ENCODE data around the gene SPATA13.
"Not testable (repeated sequence)": the region's sequence is repeated elsewhere in the genome, so short reads cannot be mapped to it uniquely, and the experiment has no call there.

SPATA13 gene

DNA sequence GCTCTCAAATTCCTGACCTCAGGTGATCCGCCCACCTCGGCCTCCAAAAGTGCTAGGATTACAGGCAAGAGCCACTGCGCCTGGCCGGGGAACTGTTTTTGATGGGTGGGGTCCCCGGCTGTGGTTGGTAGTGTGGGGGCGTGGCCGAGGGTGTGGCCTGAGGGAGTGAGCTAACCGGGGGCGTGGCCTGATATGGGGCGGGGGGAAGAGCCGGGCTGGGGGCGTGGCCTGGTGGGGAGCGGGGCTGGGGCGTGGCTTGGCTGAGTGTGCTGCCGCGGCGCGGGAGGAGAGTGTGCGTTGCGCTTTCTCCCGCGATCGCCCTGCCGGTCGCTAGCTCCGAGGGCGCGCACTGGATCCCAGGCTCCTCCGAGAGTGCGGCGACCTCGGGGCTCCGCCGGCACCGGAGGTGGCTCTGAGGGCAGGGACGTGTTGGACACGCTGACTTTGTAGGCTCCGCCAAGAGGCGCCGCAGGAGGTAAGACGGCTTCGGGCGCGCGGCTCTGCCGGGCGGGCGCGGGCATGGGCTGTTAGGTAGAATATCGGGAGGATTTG, at the start of gene SPATA13:
TSS of gene SPATA13 (plus strand) at position 263 of the 552 bp plus-strand sequence. CDS start 62,210 bp downstream, outside the sequence.
- H3K4me3 ChIP-seq (ENCODE audit: low read depth, low read length): peak within 1 kb of the TSS; percentile 77
- TF ChIP-seq, protein P1, sequence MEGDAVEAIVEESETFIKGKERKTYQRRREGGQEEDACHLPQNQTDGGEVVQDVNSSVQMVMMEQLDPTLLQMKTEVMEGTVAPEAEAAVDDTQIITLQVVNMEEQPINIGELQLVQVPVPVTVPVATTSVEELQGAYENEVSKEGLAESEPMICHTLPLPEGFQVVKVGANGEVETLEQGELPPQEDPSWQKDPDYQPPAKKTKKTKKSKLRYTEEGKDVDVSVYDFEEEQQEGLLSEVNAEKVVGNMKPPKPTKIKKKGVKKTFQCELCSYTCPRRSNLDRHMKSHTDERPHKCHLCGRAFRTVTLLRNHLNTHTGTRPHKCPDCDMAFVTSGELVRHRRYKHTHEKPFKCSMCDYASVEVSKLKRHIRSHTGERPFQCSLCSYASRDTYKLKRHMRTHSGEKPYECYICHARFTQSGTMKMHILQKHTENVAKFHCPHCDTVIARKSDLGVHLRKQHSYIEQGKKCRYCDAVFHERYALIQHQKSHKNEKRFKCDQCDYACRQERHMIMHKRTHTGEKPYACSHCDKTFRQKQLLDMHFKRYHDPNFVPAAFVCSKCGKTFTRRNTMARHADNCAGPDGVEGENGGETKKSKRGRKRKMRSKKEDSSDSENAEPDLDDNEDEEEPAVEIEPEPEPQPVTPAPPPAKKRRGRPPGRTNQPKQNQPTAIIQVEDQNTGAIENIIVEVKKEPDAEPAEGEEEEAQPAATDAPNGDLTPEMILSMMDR (IDR thresholded peaks at IDR 0.05; ENCODE audit: low read depth, low read length): no peak

DNA sequence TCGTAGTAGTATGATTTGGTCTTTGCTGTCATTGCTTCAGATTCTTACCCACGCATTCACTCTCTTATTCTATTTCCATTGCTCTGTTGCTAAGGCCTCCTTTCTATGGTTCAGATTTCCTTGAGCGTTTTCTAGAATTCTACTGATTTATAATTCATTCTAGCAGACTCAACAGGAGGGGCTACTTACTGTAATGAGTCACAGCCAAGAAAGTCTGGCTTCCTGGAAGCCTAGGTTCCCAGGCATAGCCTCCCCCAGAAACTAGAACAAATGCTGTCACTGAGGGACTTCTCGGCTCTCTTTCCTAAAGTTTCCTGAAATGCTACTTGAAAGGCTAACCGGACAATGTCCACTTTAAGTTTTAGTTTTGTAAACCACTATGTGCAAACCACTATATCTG, 47.7 kb upstream of the SPATA13 start:
- TF ChIP-seq, protein P1 (IDR thresholded peaks at IDR 0.05; ENCODE audit: low read depth, low read length): no peak
- no peak overlapping the region for H3K4me3 ChIP-seq (ENCODE audit: low read depth, low read length)

DNA sequence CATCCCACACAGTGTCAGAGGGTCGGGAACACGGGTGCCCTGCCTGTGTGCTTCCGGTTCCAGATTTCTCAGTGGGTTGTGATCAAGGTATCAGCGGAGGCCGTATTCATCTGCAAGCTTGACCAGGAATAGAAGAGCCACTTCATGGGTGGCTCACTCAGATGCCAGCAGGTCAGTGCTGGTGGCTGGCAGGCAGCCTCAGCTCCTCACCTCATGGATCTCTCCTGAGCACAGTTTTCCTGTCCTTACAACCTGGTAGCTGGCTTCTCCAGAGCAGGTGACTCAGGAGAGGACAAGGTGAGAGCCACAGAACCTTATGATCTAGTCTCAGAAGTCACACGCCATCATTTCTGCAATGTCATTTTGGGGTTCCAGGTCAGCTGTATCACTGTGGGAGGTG, 44.8 kb upstream of the SPATA13 start:
- no peak overlapping the region for H3K4me3 ChIP-seq (ENCODE audit: low read depth, low read length)
- TF ChIP-seq, protein P1 (IDR thresholded peaks at IDR 0.05; ENCODE audit: low read depth, low read length): no peak

DNA sequence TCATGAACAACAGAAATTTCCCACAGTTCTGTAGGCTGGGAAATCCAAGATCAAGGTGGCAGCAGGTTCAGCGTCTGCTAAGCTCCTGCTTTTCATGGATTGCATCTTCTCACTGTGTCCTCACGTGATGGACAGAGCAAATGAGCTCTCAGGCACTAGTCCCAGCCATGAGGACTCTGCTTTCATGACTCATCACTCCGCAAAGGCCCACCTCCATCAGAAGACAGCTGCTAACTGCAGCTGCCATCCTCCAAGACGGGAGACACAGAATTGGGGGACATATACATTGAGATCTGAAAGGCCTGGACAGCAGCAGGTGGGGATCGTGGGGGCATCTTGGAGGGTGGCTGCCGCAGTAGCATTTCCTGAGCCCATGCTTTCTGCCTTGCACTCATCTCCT, 44.4 kb upstream of the SPATA13 start:
- H3K4me3 ChIP-seq (ENCODE audit: low read depth, low read length): no peak overlapping the region
- TF ChIP-seq, protein P1 (IDR thresholded peaks at IDR 0.05; ENCODE audit: low read depth, low read length): no peak

DNA sequence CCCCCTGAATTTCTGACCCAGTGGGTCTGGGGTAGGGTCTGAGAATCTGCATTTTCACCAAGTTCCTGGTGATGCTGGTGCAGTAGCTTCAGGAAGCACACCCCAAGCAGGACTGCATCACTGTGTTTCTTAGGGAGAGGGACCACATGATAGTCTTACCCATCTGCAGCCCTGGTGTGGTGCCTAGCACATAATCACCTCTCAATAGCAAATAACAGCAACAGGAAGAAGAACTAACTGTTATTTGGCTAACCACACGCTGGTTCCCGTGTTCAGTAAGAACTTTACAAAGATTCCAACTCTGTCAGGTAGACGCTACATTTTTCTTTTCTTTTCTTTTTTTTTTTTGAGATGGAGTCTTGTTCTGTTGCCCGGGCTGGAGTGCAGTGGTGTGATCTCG, 41.9 kb upstream of the SPATA13 start:
- H3K4me3 ChIP-seq (ENCODE audit: low read depth, low read length): no peak overlapping the region
- TF ChIP-seq, protein P1 (IDR thresholded peaks at IDR 0.05; ENCODE audit: low read depth, low read length): no peak

DNA sequence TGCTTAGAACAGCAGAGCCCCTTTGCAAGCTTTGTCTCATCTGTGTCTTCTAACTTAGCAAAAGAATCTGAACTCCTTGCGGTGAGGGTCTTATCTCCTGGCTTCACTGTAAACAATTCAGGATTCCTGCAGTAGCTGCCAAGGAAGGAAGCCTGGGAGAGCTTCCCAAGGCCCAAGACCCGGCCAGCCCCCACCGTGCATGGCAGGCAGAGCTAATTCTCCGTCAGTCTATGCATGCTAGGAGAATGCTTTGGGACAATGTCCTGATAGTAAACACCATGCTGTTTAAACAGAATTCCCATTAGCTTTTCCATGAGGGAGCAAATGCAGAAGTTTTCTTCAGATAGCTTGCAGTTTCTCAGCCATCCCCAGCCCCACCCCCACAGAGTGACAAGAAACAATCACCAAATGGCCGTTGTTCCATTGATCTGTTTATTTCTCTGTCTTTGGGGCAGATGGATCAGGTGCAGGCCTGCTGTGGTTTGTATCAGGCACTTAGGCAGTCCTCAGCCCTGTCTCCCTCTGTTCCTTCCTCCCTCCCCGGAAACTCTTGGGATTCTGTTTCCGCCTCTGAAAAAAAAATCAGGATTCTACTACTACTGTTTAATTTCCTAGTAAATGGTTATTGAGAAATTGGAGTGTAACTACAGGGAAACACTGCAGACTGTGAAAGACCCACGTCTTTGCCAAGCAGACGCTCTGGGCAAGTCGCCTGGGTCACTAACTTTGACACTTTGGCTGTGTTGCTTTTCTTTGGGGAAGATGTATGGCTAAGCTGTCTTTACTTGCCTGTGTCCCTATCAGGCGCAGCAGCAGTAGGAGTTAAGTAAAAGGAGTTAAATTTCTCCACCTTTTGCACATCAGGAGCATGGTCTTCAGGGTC, 40.7 kb upstream of the SPATA13 start:
- TF ChIP-seq, protein P1 (IDR thresholded peaks at IDR 0.05; ENCODE audit: low read depth, low read length): no peak
- no peak overlapping the region for H3K4me3 ChIP-seq (ENCODE audit: low read depth, low read length)

DNA sequence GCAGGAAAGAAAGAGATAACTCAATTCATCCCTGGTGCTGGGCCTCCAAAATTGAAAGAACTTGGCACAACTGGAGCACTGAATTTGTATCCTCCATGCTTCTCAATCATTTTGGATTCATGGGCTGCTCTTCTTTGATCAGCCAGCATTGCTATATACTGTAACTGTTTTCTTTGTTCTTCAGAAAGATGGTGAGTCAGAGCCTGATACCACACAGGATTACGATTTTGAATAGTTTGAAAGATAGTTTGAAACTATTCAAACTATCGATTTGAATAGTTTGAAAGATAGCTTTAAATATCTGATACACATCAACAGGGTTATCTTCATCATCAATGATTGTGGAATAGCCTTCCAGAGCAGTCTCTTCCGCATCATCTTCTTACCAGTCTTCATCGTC, 38.5 kb upstream of the SPATA13 start:
- not testable (repeated sequence) for H3K4me3 ChIP-seq (ENCODE audit: low read depth, low read length)
